GM19324 (cell line): ENCODE data around the gene SYNM.
"Not testable (repeated sequence)": the region's sequence is repeated elsewhere in the genome, so short reads cannot be mapped to it uniquely, and the experiment has no call there.

Source experiments
- ATAC-seq: cut with Tn5 transposase; IDR thresholded peaks from one replicate; pipeline ENCODE4 v1.9.1; 2021; ENCODE audit warnings: mild to moderate bottlenecking, moderate library complexity; ENCODE audit not compliant: unreplicated experiment, low FRiP score

SYNM gene, protein sequence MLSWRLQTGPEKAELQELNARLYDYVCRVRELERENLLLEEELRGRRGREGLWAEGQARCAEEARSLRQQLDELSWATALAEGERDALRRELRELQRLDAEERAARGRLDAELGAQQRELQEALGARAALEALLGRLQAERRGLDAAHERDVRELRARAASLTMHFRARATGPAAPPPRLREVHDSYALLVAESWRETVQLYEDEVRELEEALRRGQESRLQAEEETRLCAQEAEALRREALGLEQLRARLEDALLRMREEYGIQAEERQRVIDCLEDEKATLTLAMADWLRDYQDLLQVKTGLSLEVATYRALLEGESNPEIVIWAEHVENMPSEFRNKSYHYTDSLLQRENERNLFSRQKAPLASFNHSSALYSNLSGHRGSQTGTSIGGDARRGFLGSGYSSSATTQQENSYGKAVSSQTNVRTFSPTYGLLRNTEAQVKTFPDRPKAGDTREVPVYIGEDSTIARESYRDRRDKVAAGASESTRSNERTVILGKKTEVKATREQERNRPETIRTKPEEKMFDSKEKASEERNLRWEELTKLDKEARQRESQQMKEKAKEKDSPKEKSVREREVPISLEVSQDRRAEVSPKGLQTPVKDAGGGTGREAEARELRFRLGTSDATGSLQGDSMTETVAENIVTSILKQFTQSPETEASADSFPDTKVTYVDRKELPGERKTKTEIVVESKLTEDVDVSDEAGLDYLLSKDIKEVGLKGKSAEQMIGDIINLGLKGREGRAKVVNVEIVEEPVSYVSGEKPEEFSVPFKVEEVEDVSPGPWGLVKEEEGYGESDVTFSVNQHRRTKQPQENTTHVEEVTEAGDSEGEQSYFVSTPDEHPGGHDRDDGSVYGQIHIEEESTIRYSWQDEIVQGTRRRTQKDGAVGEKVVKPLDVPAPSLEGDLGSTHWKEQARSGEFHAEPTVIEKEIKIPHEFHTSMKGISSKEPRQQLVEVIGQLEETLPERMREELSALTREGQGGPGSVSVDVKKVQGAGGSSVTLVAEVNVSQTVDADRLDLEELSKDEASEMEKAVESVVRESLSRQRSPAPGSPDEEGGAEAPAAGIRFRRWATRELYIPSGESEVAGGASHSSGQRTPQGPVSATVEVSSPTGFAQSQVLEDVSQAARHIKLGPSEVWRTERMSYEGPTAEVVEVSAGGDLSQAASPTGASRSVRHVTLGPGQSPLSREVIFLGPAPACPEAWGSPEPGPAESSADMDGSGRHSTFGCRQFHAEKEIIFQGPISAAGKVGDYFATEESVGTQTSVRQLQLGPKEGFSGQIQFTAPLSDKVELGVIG (N-terminal part only)

DNA sequence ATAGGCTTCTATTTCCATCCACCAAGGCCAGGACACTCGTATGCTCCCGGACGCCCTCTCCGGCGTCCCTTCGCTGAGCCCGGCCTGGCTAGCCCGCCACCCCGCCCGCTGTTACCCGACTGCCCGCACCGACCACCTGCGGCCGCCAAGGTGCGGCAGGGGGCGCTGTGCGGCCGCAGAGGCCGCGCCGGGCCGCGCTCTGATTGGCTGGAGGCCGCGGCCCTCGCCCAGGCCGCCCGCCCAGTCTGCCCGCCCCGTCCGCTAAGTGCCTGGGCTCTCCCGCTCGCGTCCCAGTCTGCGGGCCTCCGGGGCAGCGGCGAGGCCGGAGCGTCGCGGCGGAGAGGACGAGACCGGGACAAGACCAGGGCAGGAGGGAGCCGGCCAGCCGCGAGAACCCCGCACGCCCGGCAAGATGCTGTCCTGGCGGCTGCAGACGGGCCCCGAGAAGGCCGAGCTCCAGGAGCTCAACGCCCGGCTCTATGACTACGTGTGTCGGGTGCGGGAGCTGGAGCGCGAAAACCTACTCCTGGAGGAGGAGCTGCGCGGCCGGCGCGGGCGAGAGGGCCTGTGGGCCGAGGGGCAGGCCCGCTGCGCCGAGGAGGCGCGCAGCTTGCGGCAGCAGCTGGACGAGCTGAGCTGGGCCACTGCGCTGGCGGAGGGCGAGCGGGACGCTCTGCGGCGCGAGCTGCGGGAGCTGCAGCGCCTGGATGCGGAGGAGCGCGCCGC lies at the start of gene SYNM:
Gene SYNM, plus strand, starts transcription at position 293 of the 726 bp plus-strand sequence. Its CDS starts 120 bp downstream, at position 413.
- ATAC-seq = peak; percentile 41

DNA sequence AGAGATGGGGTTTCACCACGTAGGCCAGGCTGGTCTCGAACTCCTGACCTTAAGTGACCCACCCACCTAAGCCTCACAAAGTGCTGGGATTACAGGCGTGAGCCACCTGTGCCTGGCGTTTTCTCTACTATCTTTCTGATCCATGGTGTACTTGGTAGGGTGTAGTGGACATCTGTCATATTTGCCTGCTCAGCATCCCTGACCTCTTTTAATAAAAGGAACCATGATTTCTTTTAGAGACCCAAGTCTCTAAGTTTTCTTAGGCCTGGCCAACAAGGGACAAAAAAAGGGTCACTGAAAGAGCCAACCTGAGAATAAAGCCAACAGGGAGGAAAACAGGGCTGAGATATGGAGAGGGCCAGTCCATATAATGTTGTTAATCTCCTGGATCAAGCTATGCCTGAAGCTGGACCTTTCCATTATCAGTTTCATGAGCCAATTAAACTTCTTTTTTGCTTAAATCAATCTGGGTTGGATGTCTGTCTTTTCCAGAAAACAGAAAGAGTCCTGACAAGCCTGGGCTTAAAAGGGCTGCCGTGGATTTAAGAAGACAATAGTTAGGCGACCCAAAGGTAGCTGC lies 49.2 kb upstream of the SYNM start:
- no peak for ATAC-seq

DNA sequence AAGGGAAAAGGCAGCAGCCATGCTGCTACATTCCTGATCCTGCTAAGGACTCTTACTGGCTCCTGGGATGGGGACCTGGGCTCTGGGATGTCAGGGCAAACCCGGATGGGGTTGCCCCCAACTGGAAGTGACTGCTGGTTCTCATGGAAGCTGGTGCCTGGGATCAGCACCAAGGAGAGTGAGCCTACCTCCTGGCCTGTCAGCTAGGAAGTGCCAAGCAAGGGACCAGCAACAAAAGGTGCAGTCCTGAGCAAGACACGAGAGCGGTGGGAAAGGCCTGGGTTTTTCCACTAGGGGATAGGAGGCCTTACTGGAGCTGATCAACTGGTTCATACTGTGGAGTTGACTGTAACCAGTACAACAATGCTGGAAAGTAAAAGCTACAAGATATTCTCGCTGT lies 47.9 kb upstream of the SYNM start:
- ATAC-seq = no peak

DNA sequence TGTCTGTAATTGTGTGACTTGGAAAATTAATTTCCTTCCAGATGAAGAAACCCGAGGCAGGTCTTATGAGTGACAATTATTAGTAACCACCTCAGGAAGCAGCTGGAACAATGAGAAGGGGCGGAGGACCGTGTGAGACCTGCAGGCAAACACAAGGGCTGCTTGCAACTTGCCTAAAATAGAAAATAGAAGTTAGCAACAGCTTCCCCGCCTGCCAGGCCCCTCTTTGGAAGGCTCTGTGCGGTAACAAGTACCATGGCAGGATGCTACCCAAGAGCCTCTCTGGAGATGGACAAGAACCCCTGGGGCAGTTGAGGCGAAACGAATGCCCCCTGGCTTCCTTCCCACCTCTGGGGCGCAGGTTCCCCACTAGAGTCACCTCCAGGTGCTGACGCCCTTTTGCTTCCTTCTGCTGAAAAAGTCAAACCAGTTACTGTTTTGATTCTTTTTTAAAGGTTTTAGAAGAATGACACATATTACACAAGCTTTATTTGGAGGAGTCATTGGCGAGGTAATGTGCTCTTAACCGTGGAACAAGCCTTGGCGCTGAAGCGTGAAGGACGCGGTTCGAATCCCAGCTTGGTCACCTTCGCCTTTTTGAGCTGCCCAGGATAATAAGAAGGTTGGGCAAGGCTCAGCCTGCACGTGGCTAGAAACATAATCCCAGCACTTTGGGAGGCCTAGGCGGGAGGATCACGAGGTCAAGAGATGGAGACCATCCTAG lies 47.0 kb upstream of the SYNM start:
- ATAC-seq = no peak

DNA sequence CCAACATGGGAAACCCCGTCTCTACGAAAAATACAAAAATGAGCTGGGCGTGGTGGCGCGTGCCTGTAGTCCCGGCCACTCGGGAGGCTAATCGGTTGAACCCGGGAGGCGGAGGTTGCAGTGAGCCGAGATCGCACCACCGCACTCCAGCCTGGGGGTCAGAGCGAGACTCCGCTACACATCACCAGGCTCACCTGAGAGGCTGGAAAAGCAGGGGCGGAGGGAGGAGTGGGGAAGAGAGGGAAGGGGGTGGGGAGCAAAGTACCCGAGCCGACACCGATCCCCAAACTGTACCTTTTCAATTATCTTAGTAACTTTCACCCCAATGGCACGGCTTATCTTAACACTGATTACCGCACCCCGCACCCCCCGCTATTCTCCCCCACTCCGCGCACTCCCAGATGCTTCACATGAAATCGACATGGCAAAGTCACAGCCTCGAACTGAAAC lies 46.4 kb upstream of the SYNM start:
- ATAC-seq = no peak

DNA sequence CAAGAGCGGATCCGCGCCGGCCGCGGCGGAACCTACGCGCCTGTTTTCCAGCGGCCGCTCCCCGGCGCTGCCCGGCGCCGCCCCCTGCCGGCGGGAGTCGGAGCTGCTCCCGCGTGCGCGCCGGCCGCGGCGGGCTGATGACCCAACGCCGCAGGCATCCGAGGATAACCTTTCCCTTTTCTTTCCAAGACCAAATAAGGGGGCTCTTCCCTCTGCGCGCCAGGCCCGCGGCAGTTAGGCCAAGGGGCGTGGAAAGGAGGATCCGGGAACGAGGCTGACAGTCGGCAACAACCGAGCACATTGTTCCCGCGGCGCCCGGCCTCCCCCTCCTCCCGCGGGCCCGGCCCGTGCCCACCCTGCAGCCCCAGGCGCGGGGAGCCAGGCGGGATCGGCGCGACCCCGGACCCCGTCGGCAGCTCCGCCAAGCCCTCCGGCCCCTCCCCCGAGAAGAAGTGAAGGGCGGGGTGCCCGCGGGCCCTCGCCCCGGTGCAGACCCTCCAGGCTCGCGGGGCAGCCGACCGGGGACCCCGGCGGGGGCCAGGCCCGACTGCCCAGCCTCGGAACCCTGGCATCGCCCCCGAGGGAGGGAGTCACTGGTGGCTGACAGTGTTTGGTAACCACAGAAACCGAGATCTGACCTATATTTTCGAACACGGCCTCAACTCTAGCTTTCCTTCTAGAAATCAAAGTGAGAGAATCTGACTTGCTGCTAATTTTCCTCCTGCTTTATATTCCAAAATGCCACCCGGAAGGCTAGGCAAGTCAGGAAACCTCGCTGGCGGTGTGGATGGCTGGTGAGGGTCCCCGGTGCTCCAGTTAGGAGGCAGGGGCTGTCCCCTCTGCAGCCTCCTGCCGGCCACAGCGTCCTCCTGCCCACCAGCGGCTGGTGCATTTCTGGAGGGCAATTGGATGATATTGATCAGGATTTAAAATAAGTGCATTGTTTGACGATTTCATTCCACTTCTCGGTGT lies 45.6 kb upstream of the SYNM start:
- peak; percentile 58 for ATAC-seq

DNA sequence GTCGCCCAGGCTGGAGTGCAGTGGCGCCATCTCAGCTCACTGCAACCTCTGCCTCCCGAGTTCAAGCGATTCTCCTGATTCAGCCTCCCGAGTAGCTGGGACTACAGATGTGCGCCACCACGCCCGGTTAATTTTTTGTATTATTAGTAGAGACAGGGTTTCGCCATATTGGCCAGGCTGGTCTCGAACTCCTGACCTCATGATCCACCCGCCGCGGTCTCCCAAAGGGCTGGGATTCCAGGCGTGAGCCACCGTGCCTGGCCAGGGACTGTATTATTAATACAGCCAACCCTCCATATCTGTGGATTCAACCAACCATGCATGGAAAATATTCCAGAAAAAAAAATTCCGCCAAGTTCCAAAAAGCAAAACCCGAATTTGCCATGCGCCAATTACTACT lies 44.7 kb upstream of the SYNM start:
- ATAC-seq = not testable (repeated sequence)

DNA sequence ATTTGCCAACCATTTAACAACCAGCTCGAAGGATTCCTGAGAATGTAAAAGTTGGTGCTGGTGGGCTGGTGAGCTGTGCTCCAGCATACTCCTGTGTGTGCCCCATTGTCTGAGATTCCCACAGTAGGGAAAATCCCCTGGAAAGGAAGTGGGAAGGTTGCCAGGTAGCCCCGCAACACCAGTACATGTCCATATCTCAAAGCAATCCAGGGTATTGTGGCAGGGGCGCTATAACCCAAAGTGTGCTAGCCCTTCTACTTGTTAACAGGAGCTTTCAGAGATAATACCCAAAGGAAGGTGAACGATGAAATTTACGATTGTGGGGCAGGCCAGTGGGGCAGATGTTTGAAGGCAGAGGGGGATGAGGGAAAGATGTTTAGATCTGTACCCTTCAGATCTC lies 42.7 kb upstream of the SYNM start:
- no peak for ATAC-seq

DNA sequence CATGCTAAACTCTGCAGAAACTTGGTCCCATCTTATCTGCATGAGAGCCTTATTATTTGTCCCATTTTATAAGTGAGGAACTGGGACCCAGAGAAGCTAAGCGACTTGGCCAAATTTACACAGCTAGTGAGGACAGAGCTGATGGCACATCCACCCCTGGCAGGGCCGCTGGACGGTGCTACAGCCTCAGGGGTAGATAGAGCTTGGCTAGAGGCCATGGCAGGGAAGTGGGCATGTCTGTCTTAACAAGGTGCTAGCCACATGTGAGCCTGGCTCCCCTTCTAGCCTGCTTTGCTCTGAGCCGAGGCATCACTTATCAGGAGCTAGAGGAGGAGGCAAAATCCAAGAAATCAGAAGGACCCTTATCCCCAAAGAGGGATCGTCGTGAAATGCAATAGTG lies 36.7 kb upstream of the SYNM start:
- no peak for ATAC-seq

DNA sequence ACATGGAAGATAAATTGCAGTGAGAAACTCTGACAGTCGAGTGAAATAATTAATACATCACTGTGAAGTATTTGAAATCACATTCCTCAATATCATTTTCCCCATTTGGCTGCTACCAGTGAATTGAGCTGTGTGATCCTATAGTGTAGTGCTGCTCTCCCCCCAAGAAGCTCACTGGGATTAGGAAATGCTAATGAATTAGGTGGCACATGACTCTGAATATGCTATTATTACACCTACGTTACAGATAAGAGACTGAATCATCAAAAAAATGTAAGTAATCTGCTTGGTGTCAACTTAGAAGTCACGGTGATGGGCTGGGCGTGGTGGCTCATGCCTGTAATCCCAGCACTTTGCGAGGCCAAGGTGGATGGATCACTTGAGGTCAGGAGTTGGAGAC lies 34.7 kb upstream of the SYNM start:
- no peak for ATAC-seq

DNA sequence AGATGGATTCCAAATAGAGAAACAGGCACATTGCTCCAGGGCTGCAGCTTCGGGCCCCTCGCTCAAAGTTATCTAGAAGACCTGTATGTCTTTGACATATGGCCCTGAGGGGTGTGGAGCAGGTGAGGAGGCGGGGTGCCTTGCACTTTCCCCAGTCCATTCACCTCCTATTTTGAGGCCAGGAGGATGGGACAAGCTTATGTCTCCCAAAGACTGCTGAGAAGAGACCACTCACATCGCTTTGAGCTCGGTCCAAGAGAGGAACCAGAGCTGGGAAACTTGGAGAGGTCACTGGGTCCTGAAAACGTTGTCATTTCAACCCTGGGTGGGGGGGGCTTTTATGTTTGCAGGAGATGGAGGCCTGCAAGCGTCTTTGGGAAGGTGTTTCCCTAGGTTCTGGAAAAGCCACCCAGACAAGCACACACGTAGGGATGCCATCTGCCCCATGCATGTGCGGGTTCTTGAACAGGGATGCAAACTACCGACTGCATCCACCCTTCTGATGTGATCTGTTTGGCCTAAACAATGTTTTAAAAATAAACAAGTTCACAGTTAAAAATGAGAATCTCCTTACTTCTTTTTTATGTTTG lies 33.7 kb upstream of the SYNM start:
- no peak for ATAC-seq

DNA sequence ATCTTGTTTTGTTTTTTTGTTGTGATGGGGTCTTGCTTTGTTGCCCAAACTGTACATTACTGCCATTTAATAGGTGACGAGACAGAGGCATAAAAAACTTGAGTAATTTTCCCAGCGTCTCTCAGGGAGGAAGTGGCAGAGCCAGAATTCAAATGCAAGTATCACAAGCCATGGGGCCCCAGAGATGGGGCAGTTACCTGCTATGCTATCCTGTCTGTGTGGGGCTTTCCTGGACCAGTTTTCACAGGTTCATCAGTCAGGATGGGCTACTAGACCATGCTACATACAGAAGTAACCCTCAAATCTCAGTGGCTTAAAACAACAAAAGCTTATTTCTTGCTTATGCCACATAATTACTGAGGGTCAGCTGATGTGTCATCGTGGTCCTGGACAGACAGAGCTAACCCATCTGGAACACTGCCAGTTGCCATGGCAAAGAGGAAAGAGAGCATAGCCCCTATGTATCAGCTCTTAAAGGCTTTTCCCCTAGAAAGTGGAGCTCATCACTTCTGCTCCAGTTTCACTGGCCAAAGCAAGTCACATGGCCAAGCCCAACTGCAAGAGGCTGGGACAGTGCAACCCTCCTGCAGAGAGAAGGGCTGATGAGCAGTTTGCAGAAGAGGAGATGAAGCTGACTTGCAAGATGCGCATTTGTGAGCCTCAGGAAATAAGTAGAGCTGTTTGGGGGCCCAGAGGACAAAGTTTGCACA lies 31.7 kb upstream of the SYNM start:
- peak; percentile 57 for ATAC-seq

DNA sequence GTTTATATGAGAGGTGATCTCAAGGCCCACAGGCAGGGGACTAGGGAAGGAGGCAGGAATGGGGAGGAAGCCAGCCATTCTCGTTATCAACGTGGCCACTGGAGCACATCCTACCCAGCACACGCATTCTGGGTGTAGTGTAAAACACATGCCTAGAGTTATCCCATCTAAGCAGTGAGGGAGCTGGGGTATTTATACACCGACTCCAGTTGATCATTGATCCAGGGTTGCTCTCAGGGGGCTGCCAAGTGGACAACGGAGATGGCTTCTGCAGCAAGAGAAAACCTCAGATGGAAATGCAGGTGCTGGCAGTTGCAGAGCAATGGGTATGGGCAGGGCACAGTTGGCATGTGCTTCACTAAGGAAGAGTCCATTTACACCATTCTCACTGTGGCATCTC lies 30.4 kb upstream of the SYNM start:
- ATAC-seq = no peak

DNA sequence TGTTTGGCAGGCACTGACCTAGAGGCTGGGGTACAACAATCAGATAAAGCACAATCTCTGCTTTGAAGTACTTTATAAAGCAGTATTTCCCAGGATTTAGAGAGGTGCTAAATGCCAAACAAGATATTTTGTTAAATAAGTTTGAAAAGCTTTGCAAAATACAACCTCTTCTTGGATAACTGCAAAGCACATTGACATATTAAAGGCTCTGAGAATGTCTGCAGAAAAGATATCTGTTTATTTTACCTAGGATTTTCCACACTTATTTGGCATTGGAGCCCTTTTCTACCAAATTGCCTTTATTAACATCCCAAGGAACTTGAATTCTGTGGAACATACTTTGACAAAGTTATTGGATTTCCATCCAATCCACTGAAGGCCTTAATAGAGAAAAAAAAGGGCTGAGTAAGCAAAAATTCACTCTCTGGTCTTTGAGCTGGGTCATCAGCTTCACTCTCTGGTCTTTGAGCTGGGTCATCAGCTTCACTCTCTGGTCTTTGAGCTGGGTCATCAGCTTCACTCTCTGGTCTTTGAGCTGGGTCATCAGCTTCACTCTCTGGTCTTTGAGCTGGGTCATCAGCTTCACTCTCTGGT lies 29.7 kb upstream of the SYNM start:
- not testable (repeated sequence) for ATAC-seq

DNA sequence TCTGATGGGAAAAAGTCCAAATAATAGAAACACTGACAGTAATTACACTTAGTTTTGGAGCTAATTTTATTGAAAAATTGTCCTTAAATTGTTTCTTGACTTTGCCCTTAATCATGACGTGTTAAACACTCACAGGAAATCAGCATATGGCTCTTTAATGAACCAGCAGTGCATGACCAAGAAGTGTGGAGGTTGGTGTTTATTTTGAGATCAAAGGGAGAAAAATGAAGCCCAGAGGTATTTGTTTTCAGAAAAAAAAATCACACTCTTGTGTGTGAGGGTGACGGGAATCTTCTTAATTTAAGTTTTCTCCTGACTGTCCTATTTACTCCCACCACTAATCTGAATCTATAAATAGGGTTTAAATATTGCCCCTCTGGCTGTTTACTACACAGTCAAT lies 28.8 kb upstream of the SYNM start:
- no peak for ATAC-seq

DNA sequence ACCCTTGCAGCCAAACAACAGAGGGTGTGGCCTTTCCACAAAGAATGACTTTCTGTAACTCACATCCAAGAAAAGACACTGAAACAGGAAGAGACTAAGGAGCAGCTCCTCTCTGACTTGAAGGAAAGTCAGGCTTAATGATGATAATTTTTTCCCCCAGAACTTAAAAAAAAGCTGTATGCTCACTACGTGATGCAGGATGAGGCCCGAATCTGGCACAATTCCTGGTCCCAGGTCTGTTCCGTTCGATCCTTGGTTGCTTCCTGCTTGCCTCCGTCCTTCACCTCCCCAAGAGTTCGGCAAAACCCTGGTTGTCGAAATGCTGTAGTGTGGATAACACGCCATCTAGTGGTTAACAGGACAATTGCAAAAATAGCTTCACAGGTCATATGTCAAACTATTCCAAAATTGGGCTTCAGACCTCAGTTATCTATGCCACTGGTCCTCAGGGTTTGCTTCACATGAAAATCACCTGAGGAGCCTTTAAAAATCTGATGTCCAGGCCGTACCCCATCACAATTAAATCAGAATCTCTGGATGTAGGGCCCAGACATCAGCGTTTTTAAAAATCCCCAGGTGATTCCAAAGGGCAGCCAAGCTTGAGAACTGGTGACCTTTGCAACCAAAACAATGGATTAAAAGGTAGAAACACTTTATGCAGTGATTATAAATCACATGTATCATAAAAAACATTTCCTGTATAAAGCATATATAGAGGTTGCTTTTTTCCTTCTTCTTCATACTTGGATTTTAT lies 28.1 kb upstream of the SYNM start:
- peak; percentile 74 for ATAC-seq
